Measurements from ENCODE around the gene TMEM117.
"Not testable (repeated sequence)": the region's sequence is repeated elsewhere in the genome, so short reads cannot be mapped to it uniquely, and the experiment has no call there.

Gene TMEM117

DNA sequence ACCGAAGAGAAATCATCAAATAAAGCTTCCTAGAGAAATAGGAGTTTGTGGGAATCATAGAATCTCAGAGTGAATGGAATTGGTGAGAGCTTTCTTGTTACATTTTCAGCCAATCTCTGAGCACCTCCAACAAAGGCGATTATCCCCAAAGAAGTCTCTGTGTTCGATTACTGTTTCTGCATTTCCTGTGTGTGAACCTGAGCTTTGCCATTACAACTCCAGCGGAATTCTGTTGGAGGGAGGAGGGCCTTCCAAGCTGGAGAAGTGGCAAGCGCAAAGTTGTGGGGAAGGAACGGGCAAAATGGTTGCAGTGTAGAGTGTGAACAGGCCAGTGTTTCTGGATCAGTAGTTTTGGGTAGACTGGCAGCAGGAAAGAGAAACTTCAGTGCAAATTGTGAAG lies 23.1 kb downstream of the TMEM117 start:
- TF ChIP-seq, protein P1, sequence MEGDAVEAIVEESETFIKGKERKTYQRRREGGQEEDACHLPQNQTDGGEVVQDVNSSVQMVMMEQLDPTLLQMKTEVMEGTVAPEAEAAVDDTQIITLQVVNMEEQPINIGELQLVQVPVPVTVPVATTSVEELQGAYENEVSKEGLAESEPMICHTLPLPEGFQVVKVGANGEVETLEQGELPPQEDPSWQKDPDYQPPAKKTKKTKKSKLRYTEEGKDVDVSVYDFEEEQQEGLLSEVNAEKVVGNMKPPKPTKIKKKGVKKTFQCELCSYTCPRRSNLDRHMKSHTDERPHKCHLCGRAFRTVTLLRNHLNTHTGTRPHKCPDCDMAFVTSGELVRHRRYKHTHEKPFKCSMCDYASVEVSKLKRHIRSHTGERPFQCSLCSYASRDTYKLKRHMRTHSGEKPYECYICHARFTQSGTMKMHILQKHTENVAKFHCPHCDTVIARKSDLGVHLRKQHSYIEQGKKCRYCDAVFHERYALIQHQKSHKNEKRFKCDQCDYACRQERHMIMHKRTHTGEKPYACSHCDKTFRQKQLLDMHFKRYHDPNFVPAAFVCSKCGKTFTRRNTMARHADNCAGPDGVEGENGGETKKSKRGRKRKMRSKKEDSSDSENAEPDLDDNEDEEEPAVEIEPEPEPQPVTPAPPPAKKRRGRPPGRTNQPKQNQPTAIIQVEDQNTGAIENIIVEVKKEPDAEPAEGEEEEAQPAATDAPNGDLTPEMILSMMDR (IDR thresholded peaks at IDR 0.05; ENCODE audit: extremely low read depth, missing control alignments): no peak
- no peak for DNase-seq (ENCODE audit: low spot score)

GRCh38 chr12:43861015-43861839 lies 25.3 kb downstream of the TMEM117 start:
- no peak for DNase-seq (ENCODE audit: low spot score)
- TF ChIP-seq, protein P1 (IDR thresholded peaks at IDR 0.05; ENCODE audit: extremely low read depth, missing control alignments): no peak

GRCh38 chr12:43861840-43862150 lies 25.9 kb downstream of the TMEM117 start:
- TF ChIP-seq, protein P1 (IDR thresholded peaks at IDR 0.05; ENCODE audit: extremely low read depth, missing control alignments): no peak
- no peak for DNase-seq (ENCODE audit: low spot score)

GRCh38 chr12:43863770-43864366 lies 28.0 kb downstream of the TMEM117 start:
- TF ChIP-seq, protein P1 (IDR thresholded peaks at IDR 0.05; ENCODE audit: extremely low read depth, missing control alignments): no peak

DNA sequence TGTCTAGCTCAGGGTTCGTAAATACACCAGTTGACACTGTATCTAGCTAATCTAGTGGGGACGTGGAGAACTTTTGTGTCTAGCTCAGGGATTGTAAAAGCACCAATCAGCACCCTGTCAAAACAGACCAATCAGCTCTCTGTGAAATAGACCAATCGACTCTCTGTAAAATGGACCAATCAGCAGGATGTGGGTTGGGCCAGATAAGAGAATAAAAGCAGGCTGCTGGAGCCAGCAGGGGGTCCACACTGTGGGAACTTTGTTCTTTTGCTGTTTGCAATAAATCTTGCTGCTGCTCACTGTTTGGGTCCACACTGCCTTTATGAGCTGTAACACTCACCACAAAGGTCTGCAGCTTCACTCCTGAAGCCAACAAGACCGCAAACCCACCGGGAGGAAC lies 28.7 kb downstream of the TMEM117 start:
- DNase-seq (ENCODE audit: low spot score): not testable (repeated sequence)

More at GRCh38 chr12:43863770-43864366, 28.0 kb downstream of the TMEM117 start:
- DNase-seq (ENCODE audit: low spot score): no peak

DNA sequence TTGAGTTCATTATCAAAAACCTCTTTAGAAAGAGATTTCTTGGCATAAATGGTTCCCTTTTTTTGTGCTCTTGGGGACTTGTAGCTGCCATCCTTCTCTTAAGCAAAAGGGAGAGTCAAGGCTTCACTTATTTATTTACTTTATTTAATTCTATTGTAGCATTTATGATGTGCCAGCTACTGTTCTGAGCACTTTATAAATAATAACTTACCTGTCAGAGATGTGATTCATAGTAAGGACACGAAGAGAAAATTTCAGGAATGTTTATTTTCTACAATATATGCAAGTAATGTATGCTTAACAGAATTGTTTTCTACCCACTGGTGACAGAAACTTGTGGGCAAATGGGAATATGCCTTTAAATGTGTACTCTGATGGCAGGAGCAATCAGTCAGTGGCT lies 33.3 kb downstream of the TMEM117 start:
- no peak for DNase-seq (ENCODE audit: low spot score)
- TF ChIP-seq, protein P1 (IDR thresholded peaks at IDR 0.05; ENCODE audit: extremely low read depth, missing control alignments): no peak

DNA sequence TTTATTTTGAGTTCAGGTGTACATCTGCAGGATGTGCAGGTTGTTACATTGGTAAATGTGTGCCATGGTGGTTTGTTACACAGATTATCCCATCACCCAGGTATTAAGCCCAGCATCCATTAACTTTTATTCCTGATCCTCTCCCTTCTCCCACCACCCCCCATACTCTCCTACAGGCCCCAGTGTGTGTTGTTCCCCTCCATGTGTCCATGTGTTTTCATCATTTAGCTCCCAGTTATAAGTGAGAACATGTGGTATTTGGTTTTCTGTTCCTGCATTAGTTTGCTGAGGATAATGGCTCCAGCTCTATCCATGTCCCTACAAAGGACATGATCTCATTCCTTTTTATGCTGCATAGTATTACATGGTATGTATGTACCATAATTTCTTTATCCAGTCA lies 33.9 kb downstream of the TMEM117 start:
- DNase-seq (ENCODE audit: low spot score): not testable (repeated sequence)

GRCh38 chr12:43871258-43871657 lies 35.4 kb downstream of the TMEM117 start:
- DNase-seq (ENCODE audit: low spot score): not testable (repeated sequence)

DNA sequence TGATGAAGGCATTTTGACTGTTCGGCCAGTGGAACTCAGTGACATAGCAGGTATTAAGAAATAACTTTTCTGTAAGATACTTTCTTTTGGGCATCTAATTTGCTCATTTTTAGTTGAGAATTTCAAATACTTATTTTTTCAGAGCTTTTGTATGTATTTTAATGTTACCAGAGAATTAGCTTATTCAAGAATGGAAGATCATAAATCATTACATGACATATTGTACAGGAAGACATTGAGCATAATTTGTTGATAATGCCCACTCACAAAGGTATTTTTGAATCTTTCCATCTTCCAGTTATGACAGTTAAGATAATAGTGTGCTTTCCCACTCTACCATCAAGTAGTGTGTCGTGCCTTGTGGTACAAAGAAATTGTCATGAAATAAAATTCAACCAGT lies 36.5 kb downstream of the TMEM117 start:
- DNase-seq (ENCODE audit: low spot score): no peak
- TF ChIP-seq, protein P1 (IDR thresholded peaks at IDR 0.05; ENCODE audit: extremely low read depth, missing control alignments): no peak
